ENCODE data around the gene NDUFAF8. TPM values are rescaled to one million over a fixed set of nuclear protein-coding genes. Genes with fewer than 3 reads are reported as not detected.

Gene NDUFAF8
- total RNA-seq, 1 donor from 2014 or later = 71.9 TPM

GRCh38 chr17:81196505-81197408, 42.4 kb upstream of the NDUFAF8 start:
- intact Hi-C loops (cut with micrococcal nuclease) = no loop called here
- no peaks in the 10 kb centered on the region for H3K27me3 Mint-ChIP-seq (ENCODE audit: insufficient read depth)
- no peaks in the 10 kb centered on the region for H3K4me1 Mint-ChIP-seq (ENCODE audit: low read depth)
- no peak overlapping the region for H3K27ac Mint-ChIP-seq
- H3K4me3 Mint-ChIP-seq = no peak overlapping the region
- H3K36me3 Mint-ChIP-seq (ENCODE audit: low read depth) = no peaks in the 10 kb centered on the region
- no peak for DNase-seq (ENCODE audit: low spot score)
- no peaks in the 10 kb centered on the region for H3K9me3 Mint-ChIP-seq

GRCh38 chr17:81197409-81197795, 41.7 kb upstream of the NDUFAF8 start:
- H3K4me3 Mint-ChIP-seq = no peak overlapping the region
- no peaks in the 10 kb centered on the region for H3K27me3 Mint-ChIP-seq (ENCODE audit: insufficient read depth)
- no peaks in the 10 kb centered on the region for H3K9me3 Mint-ChIP-seq
- DNase-seq (ENCODE audit: low spot score) = no peak
- no peak overlapping the region for H3K27ac Mint-ChIP-seq
- no peaks in the 10 kb centered on the region for H3K36me3 Mint-ChIP-seq (ENCODE audit: low read depth)
- intact Hi-C loops (cut with micrococcal nuclease) = no loop called here
- H3K4me1 Mint-ChIP-seq (ENCODE audit: low read depth) = no peaks in the 10 kb centered on the region

- DNase-seq (ENCODE audit: low spot score) = no peak
- H3K27me3 Mint-ChIP-seq (ENCODE audit: insufficient read depth) = no peaks in the 10 kb centered on the region
- no peaks in the 10 kb centered on the region for H3K4me1 Mint-ChIP-seq (ENCODE audit: low read depth)
- no peak overlapping the region for H3K27ac Mint-ChIP-seq
- intact Hi-C loops (cut with micrococcal nuclease) = no loop called here
- no peaks in the 10 kb centered on the region for H3K36me3 Mint-ChIP-seq (ENCODE audit: low read depth)
- H3K9me3 Mint-ChIP-seq = no peaks in the 10 kb centered on the region
- H3K4me3 Mint-ChIP-seq = no peak overlapping the region
Observed at GRCh38 chr17:81197831-81198490, 41.2 kb upstream of the NDUFAF8 start.

- no peak overlapping the region for H3K27ac Mint-ChIP-seq
- intact Hi-C loops (cut with micrococcal nuclease) = no loop called here
- H3K27me3 Mint-ChIP-seq (ENCODE audit: insufficient read depth) = no peaks in the 10 kb centered on the region
- no peaks in the 10 kb centered on the region for H3K36me3 Mint-ChIP-seq (ENCODE audit: low read depth)
- no peak for DNase-seq (ENCODE audit: low spot score)
- H3K4me1 Mint-ChIP-seq (ENCODE audit: low read depth) = no peaks in the 10 kb centered on the region
- no peak overlapping the region for H3K4me3 Mint-ChIP-seq
- H3K9me3 Mint-ChIP-seq = no peaks in the 10 kb centered on the region
Observed at GRCh38 chr17:81198826-81199481, 40.2 kb upstream of the NDUFAF8 start.

- no peaks in the 10 kb centered on the region for H3K9me3 Mint-ChIP-seq
- no peak overlapping the region for H3K4me3 Mint-ChIP-seq
- H3K4me1 Mint-ChIP-seq (ENCODE audit: low read depth) = no peaks in the 10 kb centered on the region
- H3K27me3 Mint-ChIP-seq (ENCODE audit: insufficient read depth) = no peaks in the 10 kb centered on the region
- no peak overlapping the region for H3K27ac Mint-ChIP-seq
- intact Hi-C loops (cut with micrococcal nuclease) = no loop called here
- H3K36me3 Mint-ChIP-seq (ENCODE audit: low read depth) = no peaks in the 10 kb centered on the region
- no peak for DNase-seq (ENCODE audit: low spot score)
Observed at GRCh38 chr17:81199482-81199830, 39.7 kb upstream of the NDUFAF8 start.

- no peaks in the 10 kb centered on the region for H3K27me3 Mint-ChIP-seq (ENCODE audit: insufficient read depth)
- no peaks in the 10 kb centered on the region for H3K36me3 Mint-ChIP-seq (ENCODE audit: low read depth)
- no peak overlapping the region for H3K27ac Mint-ChIP-seq
- H3K9me3 Mint-ChIP-seq = no peaks in the 10 kb centered on the region
- intact Hi-C loops (cut with micrococcal nuclease) = no loop called here
- no peaks in the 10 kb centered on the region for H3K4me1 Mint-ChIP-seq (ENCODE audit: low read depth)
- no peak overlapping the region for H3K4me3 Mint-ChIP-seq
- no peak for DNase-seq (ENCODE audit: low spot score)
Observed at GRCh38 chr17:81200201-81200600, 38.9 kb upstream of the NDUFAF8 start.

- Mint-ChIP-seq H3K36me3 (ENCODE audit: low read depth) (no peaks in the 10 kb centered on the region), H3K4me3 (no peak overlapping the region)
Observed at GRCh38 chr17:81200695-81201580, 38.2 kb upstream of the NDUFAF8 start.

GRCh38 chr17:81202318-81202717, 36.8 kb upstream of the NDUFAF8 start:
- no peaks in the 10 kb centered on the region for H3K9me3 Mint-ChIP-seq
- DNase-seq (ENCODE audit: low spot score) = no peak
- no peaks in the 10 kb centered on the region for H3K4me1 Mint-ChIP-seq (ENCODE audit: low read depth)
- intact Hi-C loops (cut with micrococcal nuclease) = no loop called here
- no peaks in the 10 kb centered on the region for H3K27me3 Mint-ChIP-seq (ENCODE audit: insufficient read depth)
- no peak overlapping the region for H3K4me3 Mint-ChIP-seq
- no peaks in the 10 kb centered on the region for H3K36me3 Mint-ChIP-seq (ENCODE audit: low read depth)
- H3K27ac Mint-ChIP-seq = no peak overlapping the region

More at GRCh38 chr17:81200695-81201580, 38.2 kb upstream of the NDUFAF8 start:
- DNase-seq (ENCODE audit: low spot score) = no peak
- intact Hi-C loops (cut with micrococcal nuclease) = no loop called here
- H3K27me3 Mint-ChIP-seq (ENCODE audit: insufficient read depth) = no peaks in the 10 kb centered on the region
- no peaks in the 10 kb centered on the region for H3K4me1 Mint-ChIP-seq (ENCODE audit: low read depth)
- no peaks in the 10 kb centered on the region for H3K9me3 Mint-ChIP-seq
- H3K27ac Mint-ChIP-seq = no peak overlapping the region

- no peak overlapping the region for H3K27ac Mint-ChIP-seq
- intact Hi-C loops (cut with micrococcal nuclease) = no loop called here
- no peaks in the 10 kb centered on the region for H3K9me3 Mint-ChIP-seq
- H3K4me1 Mint-ChIP-seq (ENCODE audit: low read depth) = no peaks in the 10 kb centered on the region
- H3K27me3 Mint-ChIP-seq (ENCODE audit: insufficient read depth) = no peaks in the 10 kb centered on the region
- no peaks in the 10 kb centered on the region for H3K36me3 Mint-ChIP-seq (ENCODE audit: low read depth)
- DNase-seq (ENCODE audit: low spot score) = no peak
- H3K4me3 Mint-ChIP-seq = no peak overlapping the region
Observed at GRCh38 chr17:81203136-81203535, 36.0 kb upstream of the NDUFAF8 start.

GRCh38 chr17:81204578-81204977, 34.5 kb upstream of the NDUFAF8 start:
- no peaks in the 10 kb centered on the region for H3K36me3 Mint-ChIP-seq (ENCODE audit: low read depth)
- no peak overlapping the region for H3K27ac Mint-ChIP-seq
- no peak for DNase-seq (ENCODE audit: low spot score)
- no peaks in the 10 kb centered on the region for H3K4me1 Mint-ChIP-seq (ENCODE audit: low read depth)
- H3K4me3 Mint-ChIP-seq = no peak overlapping the region
- no peaks in the 10 kb centered on the region for H3K9me3 Mint-ChIP-seq
- no peaks in the 10 kb centered on the region for H3K27me3 Mint-ChIP-seq (ENCODE audit: insufficient read depth)
- intact Hi-C loops (cut with micrococcal nuclease) = no loop called here

- intact Hi-C loops (cut with micrococcal nuclease) = no loop called here
- H3K27me3 Mint-ChIP-seq (ENCODE audit: insufficient read depth) = peaks cover 2% of the 10 kb centered on the region
- H3K4me1 Mint-ChIP-seq (ENCODE audit: low read depth) = no peaks in the 10 kb centered on the region
- DNase-seq (ENCODE audit: low spot score) = no peak
- no peaks in the 10 kb centered on the region for H3K9me3 Mint-ChIP-seq
- no peak overlapping the region for H3K27ac Mint-ChIP-seq
- no peak overlapping the region for H3K4me3 Mint-ChIP-seq
- H3K36me3 Mint-ChIP-seq (ENCODE audit: low read depth) = no peaks in the 10 kb centered on the region
Observed at GRCh38 chr17:81206166-81206565, 33.0 kb upstream of the NDUFAF8 start.

- no peaks in the 10 kb centered on the region for H3K9me3 Mint-ChIP-seq
- H3K4me1 Mint-ChIP-seq (ENCODE audit: low read depth) = no peaks in the 10 kb centered on the region
- H3K27me3 Mint-ChIP-seq (ENCODE audit: insufficient read depth) = peaks cover 2% of the 10 kb centered on the region
- intact Hi-C loops (cut with micrococcal nuclease) = no loop called here
- no peak overlapping the region for H3K4me3 Mint-ChIP-seq
- no peak overlapping the region for H3K27ac Mint-ChIP-seq
- H3K36me3 Mint-ChIP-seq (ENCODE audit: low read depth) = no peaks in the 10 kb centered on the region
- no peak for DNase-seq (ENCODE audit: low spot score)
Observed at GRCh38 chr17:81206657-81207056, 32.5 kb upstream of the NDUFAF8 start.
